GM21528 (cell line): ENCODE measurements around the gene ATP5F1E.
A peak's percentile ranks its signal among the peaks of the same experiment; 100 is the strongest.
"Not testable (repeated sequence)": the region's sequence is repeated elsewhere in the genome, so short reads cannot be mapped to it uniquely, and the experiment has no call there.

Source experiments
- ATAC-seq: cut with Tn5 transposase; IDR thresholded peaks from one replicate; pipeline ENCODE4 v1.9.1; 2021; ENCODE audit warnings: mild to moderate bottlenecking, moderate library complexity; ENCODE audit not compliant: unreplicated experiment, low FRiP score

ATP5F1E gene

GRCh38 chr20:58993332-58994248 lies 38.5 kb downstream of the ATP5F1E start:
- no peak for ATAC-seq

- no peak for ATAC-seq
Measured at GRCh38 chr20:58992911-58993310, 39.2 kb downstream of the ATP5F1E start.

- ATAC-seq: no peak
Measured at GRCh38 chr20:58991715-58992114, 40.4 kb downstream of the ATP5F1E start.

- ATAC-seq: no peak
Measured at GRCh38 chr20:58990651-58991445, 41.3 kb downstream of the ATP5F1E start.

- ATAC-seq: no peak
Measured at GRCh38 chr20:58989196-58989595, 42.9 kb downstream of the ATP5F1E start.

- ATAC-seq: no peak
Measured at GRCh38 chr20:58988565-58988882, 43.6 kb downstream of the ATP5F1E start.

- ATAC-seq: no peak
Measured at GRCh38 chr20:58987790-58988564, 44.2 kb downstream of the ATP5F1E start.

- ATAC-seq: no peak
Measured at GRCh38 chr20:58986968-58987517, 45.1 kb downstream of the ATP5F1E start.

- ATAC-seq: no peak
Measured at GRCh38 chr20:58986286-58986967, 45.7 kb downstream of the ATP5F1E start.

- ATAC-seq: no peak
Measured at GRCh38 chr20:58985656-58986055, 46.5 kb downstream of the ATP5F1E start.

GRCh38 chr20:58984691-58985090 lies 47.4 kb downstream of the ATP5F1E start:
- ATAC-seq: no peak

GRCh38 chr20:58983115-58983468 lies 49.0 kb downstream of the ATP5F1E start:
- ATAC-seq: not testable (repeated sequence)

GRCh38 chr20:58982406-58983114 lies 49.6 kb downstream of the ATP5F1E start:
- ATAC-seq: no peak

- ATAC-seq: peak; percentile 9
Measured at GRCh38 chr20:58981628-58982364, 50.3 kb downstream of the ATP5F1E start.

- peak; percentile 75 for ATAC-seq
Measured at GRCh38 chr20:58980711-58981627, 51.2 kb downstream of the ATP5F1E start, which contains the start of gene NELFCD. Gene NELFCD, plus strand, starts transcription at chr20:58981256. Its CDS starts 54 bp downstream, at chr20:58981310.

GRCh38 chr20:58978351-58979190 lies 53.6 kb downstream of the ATP5F1E start:
- no peak for ATAC-seq
